Measurements from ENCODE around the gene CAMK1D. TPM values are rescaled to one million over a fixed set of nuclear protein-coding genes. Genes with fewer than 3 reads are reported as not detected.
A peak's percentile ranks its signal among the peaks of the same experiment; 100 is the strongest.
"Not testable (repeated sequence)": the region's sequence is repeated elsewhere in the genome, so short reads cannot be mapped to it uniquely, and the experiment has no call there.

Gene CAMK1D
- total RNA-seq (2021) (6.0 and 8.8 TPM in 2 replicates), Bru-seq, nascent RNA (percentile 47 among the genes with signal in this experiment), BruChase-seq, experiment 1, labeled RNA remaining after a 2-hour chase (percentile 43 among the genes with signal in this experiment), BruChase-seq, experiment 2, labeled RNA remaining after a 6-hour chase (percentile 37 among the genes with signal in this experiment)
- long read RNA-seq, partial matches to known transcripts, result 0 of 3 reads
- long read RNA-seq, other reads (novel, unspliced or antisense), result 3 of 3 reads

DNA sequence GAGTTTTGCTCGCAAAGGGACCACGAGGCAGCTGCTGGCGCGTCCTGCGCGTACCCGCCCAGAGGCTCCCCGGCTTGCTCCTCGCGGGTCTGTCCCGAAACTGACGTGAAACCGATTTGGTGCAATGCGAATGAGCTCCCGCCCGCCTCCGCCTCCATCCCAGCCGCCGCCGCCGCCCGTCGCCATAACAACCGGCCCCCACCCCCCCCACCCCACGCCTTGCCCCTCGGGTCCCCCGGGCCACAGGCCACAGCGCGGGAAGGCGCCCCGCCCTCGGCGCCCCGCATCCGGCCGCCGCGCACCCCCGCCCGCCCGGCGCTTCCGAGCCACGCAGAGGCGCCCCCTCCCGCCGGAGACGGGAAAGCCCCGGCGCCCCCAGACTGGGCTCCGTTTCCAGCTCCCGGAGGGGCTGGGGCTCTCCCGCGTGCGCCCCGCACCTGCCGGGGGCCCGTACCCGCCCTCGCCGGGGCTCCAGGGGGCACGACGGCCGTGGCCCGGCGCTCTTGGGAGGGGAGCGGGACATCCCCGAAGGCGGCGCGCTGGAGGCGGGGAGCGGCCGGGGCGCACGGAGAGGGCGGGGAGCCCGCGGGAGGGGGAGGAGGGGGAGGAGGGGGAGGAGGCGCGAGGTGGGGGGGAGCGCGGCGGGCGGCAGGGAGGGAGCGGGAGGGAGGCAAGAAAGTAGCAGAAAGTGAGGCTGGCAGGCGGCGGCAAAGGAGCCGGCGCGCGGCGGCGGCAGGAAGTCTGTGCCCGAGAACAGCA, at the start of gene CAMK1D:
TSS of gene CAMK1D (plus strand) at position 678 of the 759 bp plus-strand sequence.
- Histone ChIP-seq H3K4me1 (replicated peaks; ENCODE audit: insufficient read depth) (peaks cover 22% of the 10 kb centered on the region), H4K20me1 (ENCODE audit: insufficient read depth) (no peaks in the 10 kb centered on the region; the same call in 1 of the 2 replicates), H3F3A (ENCODE audit: insufficient read depth, low read depth) (peaks cover 19% of the 10 kb centered on the region; the same call in 1 of the 2 replicates), H3K79me2 (ENCODE audit: low read depth) (peaks cover 39% of the 10 kb centered on the region), H2AFZ (peak within 1 kb of the TSS; percentile 71), H3K4me2 (peak within 1 kb of the TSS; percentile 94), H3K9me3 (ENCODE audit: insufficient read depth, low read depth) (no peaks in the 10 kb centered on the region), H3K4me3 (peak within 1 kb of the TSS; percentile 90), H3K27ac (0 out of 2 replicates have a peak within 1 kb of the TSS, but pooled peaks have one; percentile 1), H3K27me3 (ENCODE audit: insufficient read depth, low read depth) (no peaks in the 10 kb centered on the region), H3K36me3 (ENCODE audit: low read depth) (no peaks in the 10 kb centered on the region), H3K9me2 (ENCODE audit: insufficient read depth) (no peaks in the 10 kb centered on the region)
- CTCF ChIA-PET, result interaction anchor here (0.6 to 0.7 kb wide), 3 partner anchors 12 to 36 kb away, joined by 4 to 9 read pairs (median 4); no protein-coding TSS in a partner anchor
- TF ChIP-seq EZH2 (IDR thresholded peaks at IDR 0.05; ENCODE audit: low read depth) (no peak), CTCF (conservative IDR thresholded peaks at IDR 0.05) (no peak)
- POLR2A ChIA-PET (ENCODE audit: unreplicated experiment), result interaction anchor here (0.6 to 0.7 kb wide), 2 partner anchors 48 to 257 kb away, joined by 4 to 8 read pairs; no protein-coding TSS in a partner anchor
- peak; percentile 46 to 70 for DNase-seq
- BruUV-seq (replicated peaks), result no TSS peak
- intact Hi-C loops (cut with micrococcal nuclease; ENCODE audit: unreplicated experiment), result loop anchor here (1.0 to 10.0 kb wide), 3 partner anchors 16 to 306 kb away; no protein-coding TSS in a partner anchor

- H2AFZ ChIP-seq; H3F3A ChIP-seq (ENCODE audit: insufficient read depth, low read depth); H3K27ac ChIP-seq; H3K27me3 ChIP-seq (ENCODE audit: insufficient read depth, low read depth); H3K9me3 ChIP-seq (ENCODE audit: insufficient read depth, low read depth); H3K36me3 ChIP-seq (ENCODE audit: low read depth); H3K4me3 ChIP-seq; H3K79me2 ChIP-seq (ENCODE audit: low read depth); H3K4me1 ChIP-seq (replicated peaks; ENCODE audit: insufficient read depth); DNase-seq; H3K9me2 ChIP-seq (ENCODE audit: insufficient read depth); intact Hi-C loops (cut with micrococcal nuclease; ENCODE audit: unreplicated experiment); BruUV-seq (replicated peaks); H4K20me1 ChIP-seq (ENCODE audit: insufficient read depth); H3K4me2 ChIP-seq: not testable (repeated sequence)
- CTCF ChIA-PET, result interaction anchor here (0.7 kb wide), 1 partner anchor 421 kb away, joined by 4 read pairs; no protein-coding TSS in a partner anchor
- POLR2A ChIA-PET (ENCODE audit: unreplicated experiment), result interaction anchor here (0.6 kb wide), 1 partner anchor 48 kb away, joined by 4 read pairs; no protein-coding TSS in a partner anchor
These were observed 48.3 kb upstream of the CAMK1D start for GRCh38 chr10:12301036-12301435.

DNA sequence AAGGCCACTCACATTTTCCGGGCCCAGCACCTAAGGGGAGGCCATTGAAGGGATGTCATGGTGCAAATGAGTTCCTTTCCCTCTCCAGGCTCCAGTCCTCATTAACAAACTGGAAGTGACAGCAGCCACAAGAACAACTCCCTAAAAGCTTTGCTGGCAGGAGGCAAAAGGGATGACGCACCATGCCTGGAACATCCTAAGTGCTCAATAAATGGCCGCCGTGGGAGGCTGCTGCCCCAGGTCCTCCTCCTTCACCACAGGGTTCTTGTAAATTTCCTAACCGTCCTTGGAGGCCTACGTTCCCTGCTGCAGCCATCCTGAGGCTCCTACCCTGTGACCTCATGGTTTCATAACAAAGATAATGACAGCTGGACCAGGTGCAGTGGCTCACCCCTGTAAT, 41.3 kb upstream of the CAMK1D start:
- no peaks in the 10 kb centered on the region for H3K4me1 ChIP-seq (replicated peaks; ENCODE audit: insufficient read depth)
- H3K36me3 ChIP-seq (ENCODE audit: low read depth), result no peaks in the 10 kb centered on the region
- H3K27me3 ChIP-seq (ENCODE audit: insufficient read depth, low read depth), result no peaks in the 10 kb centered on the region
- no peak for DNase-seq
- H3F3A ChIP-seq (ENCODE audit: insufficient read depth, low read depth), result no peaks in the 10 kb centered on the region
- no peak overlapping the region for H3K4me3 ChIP-seq
- H4K20me1 ChIP-seq (ENCODE audit: insufficient read depth), result no peaks in the 10 kb centered on the region
- BruUV-seq (replicated peaks), result no TSS peak
- no peaks in the 10 kb centered on the region for H3K9me2 ChIP-seq (ENCODE audit: insufficient read depth)
- TF ChIP-seq CTCF (conservative IDR thresholded peaks at IDR 0.05) (no peak), EZH2 (IDR thresholded peaks at IDR 0.05; ENCODE audit: low read depth) (no peak)
- no peaks in the 10 kb centered on the region for H3K79me2 ChIP-seq (ENCODE audit: low read depth)
- ChIA-PET CTCF (no interaction called here), POLR2A (ENCODE audit: unreplicated experiment) (no interaction called here)
- no peak overlapping the region for H2AFZ ChIP-seq
- H3K9me3 ChIP-seq (ENCODE audit: insufficient read depth, low read depth), result no peaks in the 10 kb centered on the region
- H3K4me2 ChIP-seq, result no peak overlapping the region
- intact Hi-C loops (cut with micrococcal nuclease; ENCODE audit: unreplicated experiment), result no loop called here
- no peak overlapping the region for H3K27ac ChIP-seq

Measured in PC-9 (cell line).